Measurements from ENCODE around the gene CHI3L1.

CHI3L1 gene

GRCh38 chr1:203204756-203205155, 18.3 kb upstream of the CHI3L1 start:
- DNase-seq, result no peak

- DNase-seq, result no peak
Measured at GRCh38 chr1:203202431-203203245, 16.1 kb upstream of the CHI3L1 start.

- no peak for DNase-seq
Measured at GRCh38 chr1:203201516-203202205, 15.2 kb upstream of the CHI3L1 start.

- no peak for DNase-seq
Measured at GRCh38 chr1:203200916-203201315, 14.4 kb upstream of the CHI3L1 start.

GRCh38 chr1:203199816-203200571, 13.5 kb upstream of the CHI3L1 start:
- DNase-seq, result no peak

- no peak for DNase-seq
Measured at GRCh38 chr1:203199481-203199815, 12.9 kb upstream of the CHI3L1 start.

- DNase-seq, result no peak
Measured at GRCh38 chr1:203199002-203199401, 12.5 kb upstream of the CHI3L1 start.

GRCh38 chr1:203197625-203198024, 11.1 kb upstream of the CHI3L1 start:
- no peak for DNase-seq

- no peak for DNase-seq
Measured at GRCh38 chr1:203196371-203196770, 9.9 kb upstream of the CHI3L1 start.

- DNase-seq, result no peak
Measured at GRCh38 chr1:203190949-203191348, 4.4 kb upstream of the CHI3L1 start.

- DNase-seq, result no peak
Measured at GRCh38 chr1:203189951-203190352, 3.4 kb upstream of the CHI3L1 start.

GRCh38 chr1:203188686-203189232, 2.3 kb upstream of the CHI3L1 start:
- no peak for DNase-seq

- DNase-seq, result no peak
Measured at GRCh38 chr1:203187689-203188264, 1.3 kb upstream of the CHI3L1 start.

GRCh38 chr1:203187304-203187685, 791 bp upstream of the CHI3L1 start:
- DNase-seq, result no peak

GRCh38 chr1:203186091-203186445, 436 bp downstream of the CHI3L1 start:
- DNase-seq, result no peak

GRCh38 chr1:203185585-203185984, 919 bp downstream of the CHI3L1 start:
- DNase-seq, result no peak

- DNase-seq, result no peak
Measured at GRCh38 chr1:203185061-203185461, 1.4 kb downstream of the CHI3L1 start.

- DNase-seq, result no peak
Measured at GRCh38 chr1:203184467-203184866, 2.0 kb downstream of the CHI3L1 start.

- DNase-seq, result no peak
Measured at GRCh38 chr1:203183828-203184227, 2.7 kb downstream of the CHI3L1 start.

GRCh38 chr1:203182387-203182953, 4.0 kb downstream of the CHI3L1 start:
- DNase-seq, result no peak

GRCh38 chr1:203181586-203182386, 4.7 kb downstream of the CHI3L1 start:
- DNase-seq, result no peak

Data from activated T-cell treated with anti-CD3 and anti-CD28 coated beads, Interleukin-2, amount 50 U/mL, for 1 hour (primary cell).